Measurements from ENCODE around the gene FOXL1. TPM values are rescaled to one million over a fixed set of nuclear protein-coding genes. Genes with fewer than 3 reads are reported as not detected.
A peak's percentile ranks its signal among the peaks of the same experiment; 100 is the strongest.

The FOXL1 gene
- polyA plus RNA-seq, 3 donors: not detected

GRCh38 chr16:86531641-86532525 lies 46.5 kb upstream of the FOXL1 start:
- Mint-ChIP-seq H3K36me3 (peaks cover 40 to 69% of the 10 kb centered on the region in 2 donors), H3K4me3 (no peak overlapping the region), H3K4me1 (no peaks in the 10 kb centered on the region), H3K9me3 (peaks cover 0 to 2% (median 0%) of the 10 kb centered on the region in 7 donors), H3K27me3 (ENCODE audit: low read depth in 3 of 3) (no peaks in the 10 kb centered on the region), H3K27ac (no peak overlapping the region)
- TF ChIP-seq CTCF (IDR thresholded peaks at IDR 0.05): no peak
- no peak for DNase-seq
- H3K27me3 ChIP-seq (ENCODE audit: control insufficient read depth in 2 of 2, insufficient read depth in 2 of 2, low read length in 2 of 2): no peaks in the 10 kb centered on the region
- H3K79me2 ChIP-seq (ENCODE audit: insufficient read depth, low read length): no peaks in the 10 kb centered on the region
- no peak overlapping the region for H3K4me3 ChIP-seq (replicated peaks in 1 of 3; ENCODE audit: low read depth in 2 of 3, low read length in 3 of 3)
- no peak overlapping the region for H2AFZ ChIP-seq (ENCODE audit: insufficient read depth, low read depth, low read length, poor library complexity, severe bottlenecking)
- H3K9ac ChIP-seq (ENCODE audit: insufficient read depth, low read length, poor library complexity, severe bottlenecking): peak overlapping the region; percentile 4
- no peaks in the 10 kb centered on the region for H4K20me1 ChIP-seq (ENCODE audit: insufficient read depth, low read length)
- 95% methylated on average over 47 of the region's 49 CpGs for WGBS (ENCODE audit: insufficient coverage)
- peaks cover 17 to 36% of the 10 kb centered on the region in 2 donors for H3K36me3 ChIP-seq (replicated peaks in 1 of 2; ENCODE audit: control insufficient read depth in 1 of 2, insufficient read depth in 2 of 2, low read length in 2 of 2)
- no peak overlapping the region for H3K27ac ChIP-seq (ENCODE audit: low read depth in 1 of 2, low read length in 2 of 2)
- intact Hi-C loops (cut with micrococcal nuclease): no loop called here
- H3K4me1 ChIP-seq (ENCODE audit: control insufficient read depth in 1 of 2, insufficient read depth in 2 of 2, low read length in 2 of 2): no peaks in the 10 kb centered on the region
- H3K4me2 ChIP-seq (replicated peaks; ENCODE audit: extremely low read depth, low read length, poor library complexity, severe bottlenecking): no peak overlapping the region
- H3K9me3 ChIP-seq (replicated peaks in 1 of 2; ENCODE audit: control insufficient read depth in 1 of 2, insufficient read depth in 1 of 2, low read length in 2 of 2): no peaks in the 10 kb centered on the region

GRCh38 chr16:86532526-86532815 lies 45.9 kb upstream of the FOXL1 start:
- Histone ChIP-seq H3K9ac (ENCODE audit: insufficient read depth, low read length, poor library complexity, severe bottlenecking) (peak overlapping the region; percentile 4), H3K4me1 (ENCODE audit: control insufficient read depth in 1 of 2, insufficient read depth in 2 of 2, low read length in 2 of 2) (no peaks in the 10 kb centered on the region), H3K79me2 (ENCODE audit: insufficient read depth, low read length) (no peaks in the 10 kb centered on the region), H4K20me1 (ENCODE audit: insufficient read depth, low read length) (no peaks in the 10 kb centered on the region), H3K9me3 (replicated peaks in 1 of 2; ENCODE audit: control insufficient read depth in 1 of 2, insufficient read depth in 1 of 2, low read length in 2 of 2) (no peaks in the 10 kb centered on the region), H3K27me3 (ENCODE audit: control insufficient read depth in 2 of 2, insufficient read depth in 2 of 2, low read length in 2 of 2) (no peaks in the 10 kb centered on the region), H3K36me3 (replicated peaks in 1 of 2; ENCODE audit: control insufficient read depth in 1 of 2, insufficient read depth in 2 of 2, low read length in 2 of 2) (peaks cover 20 to 42% of the 10 kb centered on the region in 2 donors), H3K27ac (ENCODE audit: low read depth in 1 of 2, low read length in 2 of 2) (no peak overlapping the region), H3K4me2 (replicated peaks; ENCODE audit: extremely low read depth, low read length, poor library complexity, severe bottlenecking) (no peak overlapping the region), H2AFZ (ENCODE audit: insufficient read depth, low read depth, low read length, poor library complexity, severe bottlenecking) (no peak overlapping the region), H3K4me3 (replicated peaks in 1 of 3; ENCODE audit: low read depth in 2 of 3, low read length in 3 of 3) (no peak overlapping the region)
- H3K9me3 Mint-ChIP-seq: peaks cover 0 to 2% (median 0%) of the 10 kb centered on the region in 7 donors
- H3K27me3 Mint-ChIP-seq (ENCODE audit: low read depth in 3 of 3): no peaks in the 10 kb centered on the region
- H3K36me3 Mint-ChIP-seq: peaks cover 45 to 74% of the 10 kb centered on the region in 2 donors
- no peaks in the 10 kb centered on the region for H3K4me1 Mint-ChIP-seq
- TF ChIP-seq CTCF (IDR thresholded peaks at IDR 0.05): no peak
- WGBS (ENCODE audit: insufficient coverage): 92% methylated on average over 6 of the region's 7 CpGs
- intact Hi-C loops (cut with micrococcal nuclease): no loop called here
- no peak overlapping the region for H3K27ac Mint-ChIP-seq
- no peak for DNase-seq
- no peak overlapping the region for H3K4me3 Mint-ChIP-seq

Data from CD14-positive monocyte (primary cell).